HG02759 (cell line): Measurements from ENCODE around the gene FZD10.

Experiments
- ATAC-seq: cut with Tn5 transposase; IDR thresholded peaks from one replicate; pipeline ENCODE4 v1.9.1; 2021; ENCODE audit warnings: mild to moderate bottlenecking, moderate library complexity; ENCODE audit not compliant: unreplicated experiment

Gene FZD10

DNA sequence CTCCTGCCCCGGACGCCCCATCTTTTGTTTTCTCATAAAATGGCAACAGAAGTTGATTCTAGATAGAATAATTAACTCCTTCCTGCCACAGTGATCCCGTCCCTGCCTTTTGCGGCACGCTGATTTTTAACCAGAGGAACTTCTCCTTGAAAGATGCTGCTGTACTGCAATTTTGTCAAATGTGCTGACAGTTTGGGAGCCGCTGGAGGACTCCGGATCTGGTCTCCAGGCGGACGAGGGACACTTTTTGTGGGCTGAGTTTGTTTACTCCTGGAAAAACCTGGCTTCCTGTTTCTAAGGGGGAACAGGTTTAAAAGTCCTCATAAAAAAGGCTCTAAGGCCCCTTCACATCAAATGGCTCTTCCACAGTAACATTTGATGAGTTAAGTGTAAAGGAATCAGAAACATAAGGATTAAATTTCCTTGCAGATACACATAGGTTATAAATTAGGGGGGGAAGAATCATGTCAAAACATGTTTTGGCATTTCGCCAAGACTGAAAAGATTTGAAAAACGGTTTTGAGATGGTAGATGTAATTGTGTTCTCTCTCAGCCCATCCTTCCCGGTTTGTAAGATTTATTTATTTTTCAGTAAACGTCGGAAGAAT, 15.5 kb downstream of the FZD10 start:
- ATAC-seq = no peak

DNA sequence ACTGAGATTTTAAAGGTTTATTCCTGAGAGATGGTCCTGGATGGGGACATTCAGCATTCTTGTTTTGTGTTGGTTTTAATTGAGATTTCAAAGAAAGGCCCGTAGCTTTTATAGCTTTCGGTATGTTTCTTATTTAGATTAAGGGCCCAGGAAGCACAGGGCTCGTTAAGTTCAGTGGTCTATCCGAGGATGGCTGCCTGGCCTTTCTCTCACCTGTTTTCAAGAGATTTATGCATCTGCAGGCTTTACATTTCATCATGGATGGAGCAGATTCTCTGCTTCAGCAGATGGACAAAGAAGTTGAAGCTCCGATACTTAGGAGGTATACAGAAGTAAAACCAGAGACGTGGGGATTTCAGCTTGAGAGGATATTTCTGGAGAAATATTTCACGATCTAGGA, 16.0 kb downstream of the FZD10 start:
- ATAC-seq = no peak

DNA sequence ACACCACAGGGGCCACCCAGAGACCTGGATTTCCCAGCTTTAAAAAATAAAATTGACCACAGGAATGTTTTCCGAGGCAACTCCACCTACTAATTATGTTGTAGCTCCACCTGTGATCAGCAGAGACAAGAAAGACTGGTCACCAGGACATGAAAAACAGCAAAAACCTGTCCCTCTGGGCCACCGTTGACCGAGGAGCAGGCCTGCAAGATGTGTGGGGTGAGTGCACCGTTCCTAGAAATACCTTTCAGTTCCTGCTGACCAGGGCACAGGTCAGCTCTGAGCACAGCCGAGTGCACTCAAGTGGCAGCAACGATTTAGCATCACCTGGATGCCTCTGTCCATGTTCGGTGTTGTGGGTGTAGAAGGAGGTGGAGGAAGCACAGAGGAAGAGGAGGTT, 16.9 kb downstream of the FZD10 start:
- no peak for ATAC-seq

DNA sequence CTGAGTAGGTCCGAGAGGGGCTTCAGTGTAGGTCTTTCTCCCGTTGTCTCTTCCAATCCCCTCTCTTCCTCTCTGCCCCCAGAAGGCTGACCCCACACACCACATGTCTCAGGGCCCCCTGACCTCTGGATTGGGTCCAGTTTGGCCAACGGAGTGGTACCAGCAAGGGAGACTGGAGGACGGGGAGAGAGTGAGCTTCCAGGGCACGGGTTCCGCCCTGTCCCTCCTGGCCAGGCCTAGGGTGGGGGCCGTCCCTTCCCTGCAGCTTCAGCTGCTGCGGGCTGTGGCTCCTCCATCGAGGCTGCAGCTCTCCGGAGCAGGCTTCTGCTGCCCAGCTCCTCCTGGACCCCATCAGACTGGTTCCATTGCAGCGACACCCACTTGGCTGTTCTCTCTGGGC, 17.4 kb downstream of the FZD10 start:
- ATAC-seq = no peak

DNA sequence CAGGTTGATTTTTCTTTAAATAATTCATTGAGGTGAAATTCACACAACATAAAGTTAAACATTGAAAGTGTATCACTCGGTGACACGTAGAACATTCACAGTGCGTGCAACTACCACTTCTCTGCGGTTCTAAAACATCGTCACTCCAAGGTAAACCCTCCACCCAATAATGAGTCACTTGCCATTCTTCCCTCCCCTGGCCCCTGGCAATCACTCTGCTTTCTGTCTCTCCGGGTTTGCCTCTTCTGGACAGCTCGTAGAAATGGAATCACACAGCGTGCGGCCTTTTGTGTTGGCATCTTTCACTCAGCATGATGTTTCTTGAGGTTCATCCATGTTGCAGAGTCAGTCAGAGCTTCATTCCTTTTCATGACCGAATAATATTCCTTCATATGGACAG, 18.9 kb downstream of the FZD10 start:
- ATAC-seq = no peak

DNA sequence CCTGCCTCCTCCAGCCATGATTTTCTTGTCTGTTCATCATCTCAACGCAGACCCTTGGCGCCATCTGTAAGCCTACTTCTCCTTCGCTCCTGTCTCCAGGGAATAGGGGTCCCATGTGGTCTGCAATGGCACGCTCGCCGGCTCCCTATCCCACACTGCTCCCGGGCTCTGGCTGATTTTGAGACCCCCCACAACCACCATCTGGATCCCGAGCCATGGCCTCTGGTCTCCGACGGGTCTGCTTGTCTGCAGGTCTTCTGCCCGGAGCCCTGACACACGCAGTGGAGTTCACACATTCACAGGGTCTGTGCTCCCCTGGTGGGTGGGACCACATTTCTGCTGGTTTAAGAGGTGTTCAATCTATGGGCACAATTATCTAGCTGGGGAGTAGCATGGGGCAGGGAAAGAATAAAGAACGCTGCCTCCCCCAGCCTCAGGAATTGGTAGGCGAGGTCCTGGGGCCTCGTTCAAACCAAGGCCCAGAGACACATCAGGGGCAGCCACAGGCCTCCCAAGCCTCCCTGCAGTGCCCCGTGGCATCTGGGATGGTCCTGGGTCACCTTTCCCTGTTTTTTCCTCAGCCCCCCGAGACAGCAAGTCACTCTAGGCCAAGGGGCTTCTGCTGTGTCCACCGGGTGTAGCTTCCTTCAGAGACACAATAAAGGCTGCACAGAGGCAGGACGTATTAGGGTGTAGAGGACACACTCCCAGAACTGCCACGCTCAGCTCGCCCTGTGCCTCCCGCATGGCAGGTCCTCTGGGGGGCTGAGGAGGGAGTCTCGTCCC, 21.5 kb downstream of the FZD10 start:
- ATAC-seq = no peak

DNA sequence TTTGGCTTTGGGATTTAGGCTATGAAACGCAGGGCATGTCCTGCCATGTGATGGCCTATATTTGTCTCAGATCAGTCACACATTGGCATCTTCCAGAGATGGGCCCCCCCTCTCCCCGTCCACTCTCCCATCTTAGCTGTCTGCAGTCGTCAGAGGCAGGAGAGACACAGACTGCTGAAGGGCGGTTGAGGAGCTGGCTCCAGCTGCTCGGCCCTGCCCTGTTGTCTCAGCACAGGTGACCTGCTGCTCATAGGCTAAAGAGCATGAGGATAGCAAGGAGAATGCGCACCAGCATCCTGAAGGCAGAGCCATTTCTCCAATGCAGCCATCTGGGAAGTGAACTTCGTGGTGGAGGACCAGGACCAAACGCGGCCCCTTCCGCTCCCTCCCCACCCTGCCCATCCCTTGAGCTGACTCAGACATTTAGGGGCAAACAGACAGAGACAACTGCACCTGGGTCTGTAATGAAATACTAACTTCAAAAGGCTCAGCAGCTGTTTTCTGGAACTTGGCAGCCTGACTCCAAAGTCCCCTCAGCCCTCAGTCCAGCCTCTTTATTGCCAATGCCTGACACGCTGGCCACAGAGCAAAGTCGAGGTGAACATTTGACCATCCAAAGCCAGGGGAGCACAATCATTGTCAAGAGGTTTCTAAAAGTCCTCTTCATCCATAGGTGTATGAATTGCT, 22.3 kb downstream of the FZD10 start:
- ATAC-seq = no peak

DNA sequence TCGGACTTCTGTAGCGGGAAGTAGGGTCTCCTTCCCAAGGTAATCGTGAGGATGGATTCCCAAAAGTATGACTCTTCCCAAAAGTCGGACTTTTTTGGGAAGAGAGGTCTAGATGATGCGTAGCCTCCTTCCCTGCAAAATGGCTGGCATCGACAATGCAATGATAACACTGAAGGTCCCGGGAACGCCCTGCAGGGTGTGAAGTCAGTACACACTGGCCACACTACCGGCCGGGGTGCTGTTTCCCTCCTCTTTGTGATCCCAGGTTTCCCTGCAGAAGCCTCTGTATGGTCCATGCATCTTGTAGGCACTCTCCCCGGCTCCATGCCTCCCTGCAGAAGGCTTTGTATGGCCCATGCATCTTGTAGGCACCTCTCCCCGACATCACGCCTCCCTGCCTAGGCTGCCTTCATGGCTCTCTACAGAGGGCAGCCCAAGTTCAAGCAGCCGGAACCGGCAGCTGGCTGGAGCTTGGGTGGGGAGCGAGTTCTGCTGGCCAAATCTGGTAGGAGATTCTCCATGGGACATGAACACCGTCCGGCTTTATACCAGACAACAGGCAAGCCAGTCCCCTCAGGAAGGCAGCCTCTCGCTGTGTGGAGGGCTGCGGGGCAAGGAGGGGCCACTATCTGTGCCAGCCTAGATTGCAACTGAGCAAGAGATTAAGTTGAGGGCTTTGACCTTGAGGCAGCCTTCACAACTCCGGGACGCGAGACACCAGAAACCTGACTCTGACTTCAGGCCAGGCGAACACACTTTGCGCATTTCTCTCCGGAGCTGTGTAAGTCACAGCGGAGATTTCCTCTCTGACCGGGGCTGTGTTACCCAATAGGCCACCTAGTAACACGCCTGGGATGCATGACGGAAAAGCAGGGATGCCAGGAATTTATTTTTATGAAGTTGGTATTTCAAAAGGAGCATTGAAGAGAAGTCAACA, 23.5 kb downstream of the FZD10 start:
- ATAC-seq = no peak

DNA sequence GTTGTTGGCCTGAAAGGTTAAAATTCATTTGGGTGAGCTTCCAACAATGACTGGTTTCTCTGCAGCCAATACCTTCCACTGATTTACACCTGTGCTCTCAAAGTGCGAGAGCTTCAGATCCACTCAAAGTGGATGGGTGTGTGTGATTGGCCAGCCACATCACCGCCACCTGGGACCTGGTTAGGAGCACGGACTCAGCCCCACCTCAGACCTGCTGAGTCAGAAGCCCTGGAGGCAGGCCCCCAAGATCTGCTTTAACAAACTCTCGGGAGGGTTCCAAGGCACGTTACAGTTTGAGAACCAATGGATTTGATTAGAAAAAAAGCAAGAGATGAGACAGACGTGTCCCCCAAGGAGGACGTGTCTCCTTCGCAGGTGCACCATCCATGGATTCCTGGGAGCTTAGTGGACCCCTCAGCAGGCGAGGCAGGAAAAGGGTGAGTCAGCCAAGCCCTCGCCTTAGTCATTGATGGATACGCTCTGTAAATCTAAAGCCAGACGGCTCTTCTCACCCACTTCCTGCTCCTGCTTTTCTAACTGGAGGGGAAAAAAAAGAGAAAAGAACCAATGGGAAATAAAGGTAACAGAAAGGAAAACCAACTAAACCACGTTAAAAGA, 24.5 kb downstream of the FZD10 start:
- ATAC-seq = no peak

DNA sequence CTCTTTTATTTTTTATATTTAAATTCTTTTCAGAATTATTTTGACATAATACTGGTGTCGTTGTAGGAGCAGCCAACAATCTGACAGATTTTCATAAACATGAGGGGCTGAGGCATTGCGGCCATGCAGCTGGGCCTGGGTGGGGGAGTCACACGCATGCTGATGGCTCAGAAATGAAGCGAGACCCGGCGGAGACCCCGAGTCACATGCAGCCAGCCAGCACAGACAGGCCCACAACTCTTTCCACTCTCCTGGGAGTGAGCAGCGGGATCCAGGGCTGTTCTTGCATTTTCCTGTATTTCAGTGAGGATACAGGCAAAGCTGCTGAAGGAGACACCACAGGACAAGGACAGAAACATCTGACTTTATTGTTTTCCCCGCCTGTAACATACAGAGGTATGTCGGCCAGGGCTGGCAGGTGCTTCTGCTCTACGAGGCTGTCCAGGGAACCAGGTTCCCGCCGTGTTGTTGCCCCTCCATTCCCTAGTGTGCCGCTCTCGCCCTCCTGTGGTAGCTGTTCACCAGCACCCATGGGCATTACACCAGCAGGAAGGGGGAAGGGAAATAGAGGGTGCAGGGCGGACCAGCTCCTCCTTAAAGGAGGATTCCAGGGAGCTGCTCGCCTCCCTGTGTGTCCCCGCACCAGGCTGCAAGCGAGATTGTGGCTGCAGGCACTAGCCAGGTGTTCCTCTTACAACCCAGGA, 30.5 kb downstream of the FZD10 start:
- no peak for ATAC-seq

DNA sequence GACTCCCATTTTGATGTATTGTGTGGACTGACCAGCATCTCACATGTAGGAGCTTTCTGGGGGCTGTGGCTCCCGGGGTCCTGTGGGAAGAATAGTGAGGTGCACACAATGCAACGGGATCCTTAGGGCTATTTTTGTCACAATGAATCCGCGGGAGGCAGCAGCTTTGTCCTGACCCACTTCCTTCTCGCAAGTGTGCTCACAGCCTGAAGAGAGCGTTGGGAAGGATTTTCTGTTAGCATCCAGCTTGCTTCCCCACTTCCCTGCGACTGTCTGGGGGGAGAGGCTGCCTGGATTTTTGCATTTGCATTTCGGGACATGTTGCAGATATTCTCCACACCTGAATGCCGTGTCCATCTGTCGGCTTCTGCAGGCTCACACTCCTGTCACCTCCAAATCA, 31.9 kb downstream of the FZD10 start:
- ATAC-seq = no peak

DNA sequence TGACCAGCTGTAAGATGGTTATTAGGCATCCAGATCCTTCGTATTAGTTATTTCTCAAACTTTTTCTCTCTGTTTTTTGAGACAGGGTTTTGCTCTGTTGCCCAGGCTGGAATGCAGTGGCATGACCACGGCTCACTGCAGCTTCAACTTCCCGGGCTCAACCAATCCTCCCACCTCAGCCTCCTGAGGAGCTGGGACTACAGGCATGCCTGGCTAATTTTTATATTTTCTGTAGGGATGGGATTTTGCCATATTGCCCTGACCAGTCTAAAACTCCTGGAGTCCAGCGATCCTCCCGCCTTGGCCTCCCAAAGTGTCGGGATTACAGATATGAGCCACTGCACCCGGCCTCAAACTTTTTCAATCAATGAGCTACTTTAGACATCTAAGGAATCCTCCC, 33.1 kb downstream of the FZD10 start:
- ATAC-seq = no peak

DNA sequence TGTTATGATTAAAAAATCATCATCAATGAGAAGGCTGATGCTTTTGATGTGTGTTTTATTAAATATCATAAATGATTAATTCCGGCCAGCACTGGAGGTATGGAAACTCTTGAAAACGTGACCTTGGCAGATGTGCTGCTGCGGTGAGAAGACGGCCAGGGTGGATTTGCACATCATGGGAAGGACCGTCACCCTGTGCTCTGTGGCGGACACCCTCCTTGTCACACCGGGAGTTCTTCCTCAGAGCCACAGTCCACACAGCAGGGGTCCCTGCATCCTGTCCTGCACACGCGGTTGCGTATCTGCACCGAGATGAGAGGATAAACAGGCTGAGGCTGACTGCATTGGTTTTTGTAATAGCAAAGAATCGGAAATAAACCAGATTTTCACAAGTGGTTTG, 33.5 kb downstream of the FZD10 start:
- no peak for ATAC-seq

DNA sequence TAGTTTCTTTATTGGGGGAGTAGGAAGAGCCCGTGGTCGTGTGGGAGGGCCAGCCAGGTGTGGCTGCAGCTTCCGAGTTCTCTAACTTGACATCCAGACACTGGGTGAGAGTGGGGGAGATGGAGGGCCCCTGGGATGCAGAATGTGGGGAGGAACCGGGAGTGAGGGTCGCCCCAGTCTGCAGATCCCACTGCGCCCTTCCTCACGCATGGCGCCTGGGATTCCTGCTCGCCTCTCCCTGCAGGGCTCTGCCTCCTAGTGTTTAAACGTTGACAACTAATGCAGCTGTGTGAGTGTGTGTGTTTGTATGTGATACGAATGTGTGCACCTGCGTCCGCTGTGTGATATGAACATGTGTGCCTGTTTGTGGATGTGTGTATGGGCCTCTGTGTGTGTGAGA, 34.6 kb downstream of the FZD10 start:
- ATAC-seq = no peak

DNA sequence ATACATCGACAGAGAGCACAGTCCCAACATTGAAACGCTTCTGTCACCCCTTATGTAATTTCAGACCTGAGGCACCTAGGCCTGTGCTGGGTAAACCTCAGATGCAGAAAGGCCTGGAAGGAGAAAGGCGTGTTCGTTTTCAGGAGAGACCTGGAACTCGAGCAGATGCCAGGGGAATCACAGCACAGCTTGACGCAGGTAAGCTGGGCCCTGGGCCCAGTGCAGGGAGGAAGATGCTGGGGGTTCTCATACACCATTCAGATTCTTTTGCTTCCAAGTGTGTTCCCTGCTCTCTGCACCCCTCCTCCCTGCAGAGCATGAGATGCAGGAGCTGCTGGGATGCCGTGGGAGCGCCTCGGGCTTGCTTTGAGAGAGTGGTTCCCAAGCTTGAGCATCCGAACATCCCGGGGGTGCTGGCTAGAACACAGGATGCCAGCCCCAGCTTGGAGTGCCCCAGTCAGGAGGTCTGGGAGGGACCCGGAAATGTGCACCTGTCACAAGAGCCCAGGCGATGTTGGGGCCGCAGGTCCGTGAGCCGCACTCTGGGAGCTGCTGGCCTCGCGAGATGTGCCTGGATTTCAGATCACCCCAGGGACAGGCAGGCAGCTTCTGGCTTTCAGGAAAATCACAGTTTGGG, 35.9 kb downstream of the FZD10 start:
- no peak for ATAC-seq

DNA sequence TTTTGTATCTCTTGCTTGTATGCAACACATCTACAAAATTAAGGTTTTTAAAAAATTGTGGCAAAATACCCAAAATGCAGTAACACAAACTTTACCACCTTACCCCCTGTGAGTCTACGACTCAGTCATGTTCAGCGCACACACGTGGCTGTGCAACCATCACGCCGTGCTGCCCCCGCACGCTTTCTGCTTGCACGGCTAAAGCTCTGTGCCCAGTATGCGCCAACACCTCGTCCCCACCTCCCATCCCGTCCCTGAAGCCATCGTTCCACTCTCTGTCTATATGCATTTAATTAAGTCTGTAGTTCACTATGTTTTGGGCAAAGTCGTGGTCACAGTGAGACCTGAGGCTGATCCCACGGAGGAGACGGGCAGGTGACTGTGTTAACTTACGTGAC, 36.4 kb downstream of the FZD10 start:
- ATAC-seq = no peak

DNA sequence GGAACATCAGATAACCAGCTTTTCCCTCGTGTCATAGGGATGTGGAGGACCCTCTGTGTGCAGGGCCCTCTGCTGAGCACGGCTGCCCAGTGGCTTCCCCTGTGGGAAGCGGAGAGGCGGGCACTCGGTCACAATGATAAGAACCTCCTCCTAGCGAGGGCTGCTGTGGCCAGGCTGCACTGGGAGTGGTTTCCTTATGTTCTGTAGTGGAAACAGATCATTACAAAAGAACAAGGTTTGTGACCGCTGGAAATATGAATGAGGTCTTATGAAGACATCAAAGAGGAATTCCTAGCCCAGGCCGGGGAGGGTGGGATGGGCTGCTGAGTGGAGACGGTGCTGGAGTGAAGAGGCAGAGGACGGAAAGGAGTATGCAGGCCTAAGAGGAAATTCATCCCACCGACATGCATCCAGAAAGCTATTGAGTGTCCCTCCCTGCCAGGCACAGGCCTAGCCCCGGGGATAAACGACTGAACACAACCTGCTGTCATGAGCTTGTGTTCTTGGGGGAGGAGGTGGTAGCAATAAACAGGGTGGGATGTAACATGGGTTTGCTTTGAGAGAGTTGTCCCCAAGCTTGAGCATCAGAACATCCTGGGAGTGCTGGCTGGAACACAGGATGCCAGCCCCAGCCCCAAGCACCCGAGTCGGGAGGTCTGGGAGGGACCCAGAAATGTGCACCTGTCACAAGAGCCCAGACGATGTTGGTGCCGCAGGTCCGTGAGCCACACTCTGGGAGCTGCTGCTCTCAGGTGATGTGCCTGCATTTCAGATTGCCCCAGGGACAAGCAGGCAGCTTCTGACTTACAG, 37.5 kb downstream of the FZD10 start:
- ATAC-seq = no peak

DNA sequence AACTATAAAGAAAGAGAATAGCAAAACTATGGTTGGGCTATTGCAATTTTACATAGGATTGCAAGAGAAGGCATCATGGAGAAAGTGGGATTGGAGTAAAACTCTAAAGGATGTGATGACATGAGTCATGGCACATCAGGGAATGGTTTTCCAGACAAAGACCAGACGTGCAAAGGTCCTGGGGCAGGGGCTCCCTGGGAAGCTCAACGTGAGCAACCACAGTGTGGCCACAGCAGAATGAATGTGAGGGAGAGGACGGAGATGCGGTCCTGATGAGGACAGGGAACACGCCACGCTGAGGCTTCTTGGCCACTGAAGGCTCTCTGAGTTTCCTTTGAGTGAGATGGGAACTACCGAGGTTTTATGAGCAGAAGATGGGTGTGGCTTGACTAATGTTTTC, 38.2 kb downstream of the FZD10 start:
- ATAC-seq = no peak

DNA sequence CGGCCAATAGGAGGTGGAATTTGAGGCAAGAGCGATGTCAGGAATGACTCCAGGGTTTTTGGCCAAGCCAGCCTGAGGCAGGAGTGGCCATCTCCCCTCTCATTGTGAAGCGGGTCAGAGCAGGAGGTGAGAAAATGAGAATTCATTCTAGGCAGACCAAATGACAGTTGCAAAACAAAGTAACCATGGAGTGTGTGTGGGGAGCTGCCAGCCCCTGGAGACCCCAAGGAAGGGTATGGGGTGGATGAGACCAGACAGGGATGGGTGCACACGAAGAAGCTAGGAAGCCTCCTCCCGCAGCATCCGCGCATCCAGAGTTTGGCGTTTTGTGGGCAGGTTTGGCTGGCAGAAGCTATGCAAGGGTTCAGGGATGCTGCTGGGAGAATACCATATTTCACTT, 38.8 kb downstream of the FZD10 start:
- no peak for ATAC-seq
